SH-SY5Y (cell line): ENCODE measurements around the gene DNMT3A.

Source experiments
- GATA2 ChIP-seq: IDR thresholded peaks from 2 replicates; pipeline ENCODE4 v1.6.1; 2011; ENCODE audit warnings: mild to moderate bottlenecking, low read depth, low read length
- GATA3 ChIP-seq: IDR thresholded peaks from 2 replicates; pipeline ENCODE4 v1.6.1; 2011; ENCODE audit warnings: low read depth, mild to moderate bottlenecking, low read length, moderate library complexity

- TF ChIP-seq GATA3, result no peak
- TF ChIP-seq GATA2, result no peak
These were observed 153.9 kb downstream of the DNMT3A start for GRCh38 chr2:25187729-25188350.
